SK-N-SH treated with all-trans-retinoic acid at 6 μM for 48 hours (cell line): Measurements from ENCODE around the gene FOXN3.

Experiments used
- ATAC-seq: fragments of 200-7000 bp; cut with Tn5 transposase; 3 replicates; pipeline ENCODE4 v1.9.1; 2020; ENCODE audit warnings: mild to moderate bottlenecking, moderate library complexity
- CSDC2 ChIP-seq: fragments of 250-450 bp; sonication (Bioruptor Pico); IDR thresholded peaks from 2 replicates; pipeline ENCODE4 v1.5.0; 2020; ENCODE audit warnings: mild to moderate bottlenecking, moderate library complexity
- CSRNP3 ChIP-seq: fragments of 250-450 bp; sonication (Bioruptor Pico); IDR thresholded peaks from 2 replicates; pipeline ENCODE4 v1.5.1; 2021; ENCODE audit warnings: mild to moderate bottlenecking, moderate library complexity
- GLIS3 ChIP-seq: fragments of 250-450 bp; sonication (Bioruptor Pico); IDR thresholded peaks from 2 replicates; pipeline ENCODE4 v1.5.0; 2020; ENCODE audit warnings: mild to moderate bottlenecking, moderate library complexity
- ISL1 ChIP-seq: fragments of 250-450 bp; sonication (Bioruptor Pico); IDR thresholded peaks from 2 replicates; pipeline ENCODE4 v2.1.2; 2022; ENCODE audit warnings: mild to moderate bottlenecking, moderate library complexity
- RARB ChIP-seq: fragments of 250-450 bp; sonication (Bioruptor Pico); IDR thresholded peaks from 2 replicates; pipeline ENCODE4 v1.8.0; 2021; ENCODE audit warnings: mild to moderate bottlenecking, moderate library complexity
- SNAI2 ChIP-seq: fragments of 250-450 bp; sonication (Bioruptor Pico); IDR thresholded peaks from 2 replicates; pipeline ENCODE4 v1.5.0; 2020; ENCODE audit warnings: mild to moderate bottlenecking, moderate library complexity
- TCF4 ChIP-seq: fragments of 250-450 bp; sonication (Bioruptor Pico); IDR thresholded peaks from 2 replicates; pipeline ENCODE4 v1.8.0; 2021; ENCODE audit warnings: mild to moderate bottlenecking, moderate library complexity, borderline replicate concordance
- TOX ChIP-seq: fragments of 250-450 bp; sonication (Bioruptor Pico); IDR thresholded peaks from 2 replicates; pipeline ENCODE4 v1.8.0; 2021; ENCODE audit warnings: mild to moderate bottlenecking, moderate library complexity, borderline replicate concordance
- TSHZ2 ChIP-seq: fragments of 250-450 bp; sonication (Bioruptor Pico); IDR thresholded peaks from 2 replicates; pipeline ENCODE4 v1.5.0; 2020; ENCODE audit warnings: mild to moderate bottlenecking, moderate library complexity
- ZFP30 ChIP-seq: fragments of 450-650 bp; formaldehyde crosslinking; IDR thresholded peaks from 2 replicates; pipeline ENCODE4 v1.5.0; 2022; ENCODE audit warnings: mild to moderate bottlenecking, moderate library complexity
- ZNF70 ChIP-seq: fragments of 450-650 bp; formaldehyde crosslinking; IDR thresholded peaks from 2 replicates; pipeline ENCODE4 v1.5.0; 2020; ENCODE audit warnings: mild to moderate bottlenecking, moderate library complexity
- ZNF8 ChIP-seq: fragments of 450-650 bp; formaldehyde crosslinking; IDR thresholded peaks from 2 replicates; pipeline ENCODE4 v1.5.0; 2020; ENCODE audit warnings: mild to moderate bottlenecking, moderate library complexity
- TF ChIP-seq, protein P1 (sequence below): fragments of 250-450 bp; sonication (Bioruptor Pico); IDR thresholded peaks from 2 replicates; pipeline ENCODE4 v1.8.0; 2020; ENCODE audit warnings: mild to moderate bottlenecking, moderate library complexity, borderline replicate concordance
- TF ChIP-seq, protein P2 (sequence below): fragments of 250-450 bp; sonication (Bioruptor Pico); IDR thresholded peaks from 2 replicates; pipeline ENCODE4 v1.5.1; 2020; ENCODE audit warnings: low read depth, mild to moderate bottlenecking, moderate library complexity

The FOXN3 gene

GRCh38 chr14:89284333-89285058 is 132.5 kb downstream of the FOXN3 start:
- TF ChIP-seq ZFP30 (CRISPR knock-in tag): no peak
- no peak for TF ChIP-seq ZNF8 (CRISPR knock-in tag)
- no peak for TF ChIP-seq TOX (CRISPR knock-in tag)
- TF ChIP-seq SNAI2 (CRISPR knock-in tag): no peak
- TF ChIP-seq, protein P1, sequence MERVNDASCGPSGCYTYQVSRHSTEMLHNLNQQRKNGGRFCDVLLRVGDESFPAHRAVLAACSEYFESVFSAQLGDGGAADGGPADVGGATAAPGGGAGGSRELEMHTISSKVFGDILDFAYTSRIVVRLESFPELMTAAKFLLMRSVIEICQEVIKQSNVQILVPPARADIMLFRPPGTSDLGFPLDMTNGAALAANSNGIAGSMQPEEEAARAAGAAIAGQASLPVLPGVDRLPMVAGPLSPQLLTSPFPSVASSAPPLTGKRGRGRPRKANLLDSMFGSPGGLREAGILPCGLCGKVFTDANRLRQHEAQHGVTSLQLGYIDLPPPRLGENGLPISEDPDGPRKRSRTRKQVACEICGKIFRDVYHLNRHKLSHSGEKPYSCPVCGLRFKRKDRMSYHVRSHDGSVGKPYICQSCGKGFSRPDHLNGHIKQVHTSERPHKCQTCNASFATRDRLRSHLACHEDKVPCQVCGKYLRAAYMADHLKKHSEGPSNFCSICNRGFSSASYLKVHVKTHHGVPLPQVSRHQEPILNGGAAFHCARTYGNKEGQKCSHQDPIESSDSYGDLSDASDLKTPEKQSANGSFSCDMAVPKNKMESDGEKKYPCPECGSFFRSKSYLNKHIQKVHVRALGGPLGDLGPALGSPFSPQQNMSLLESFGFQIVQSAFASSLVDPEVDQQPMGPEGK: no peak
- TF ChIP-seq ZNF70 (CRISPR knock-in tag): no peak
- TF ChIP-seq TSHZ2 (CRISPR knock-in tag): no peak
- no peak for TF ChIP-seq ISL1 (CRISPR knock-in tag)
- no peak for TF ChIP-seq CSRNP3 (CRISPR knock-in tag)
- no peak for ATAC-seq

- TF ChIP-seq CSDC2 (CRISPR knock-in tag) (no peak), TCF4 (CRISPR knock-in tag) (no peak), RARB (CRISPR knock-in tag) (no peak)
- no peak for ATAC-seq
Observed at GRCh38 chr14:89283327-89284060, 133.5 kb downstream of the FOXN3 start.

DNA sequence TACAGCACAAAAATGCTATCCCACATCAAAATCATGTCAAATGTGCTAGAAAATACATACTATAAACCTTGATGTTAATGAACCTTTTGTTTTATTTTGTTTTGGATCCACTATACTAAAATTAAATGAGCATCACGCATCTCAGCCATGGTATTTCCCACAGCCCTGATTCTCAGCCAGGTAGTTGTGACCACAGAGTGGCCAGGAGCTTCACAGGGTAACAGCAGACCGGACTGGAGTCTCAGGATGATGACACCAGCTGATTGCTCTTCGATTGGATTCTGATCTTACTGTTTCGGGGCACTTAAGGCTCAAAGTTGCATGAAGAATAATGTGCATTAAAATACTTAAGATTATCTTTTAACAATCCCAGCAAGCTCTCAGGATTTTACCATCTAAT is 134.8 kb downstream of the FOXN3 start:
- TF ChIP-seq, protein P2, sequence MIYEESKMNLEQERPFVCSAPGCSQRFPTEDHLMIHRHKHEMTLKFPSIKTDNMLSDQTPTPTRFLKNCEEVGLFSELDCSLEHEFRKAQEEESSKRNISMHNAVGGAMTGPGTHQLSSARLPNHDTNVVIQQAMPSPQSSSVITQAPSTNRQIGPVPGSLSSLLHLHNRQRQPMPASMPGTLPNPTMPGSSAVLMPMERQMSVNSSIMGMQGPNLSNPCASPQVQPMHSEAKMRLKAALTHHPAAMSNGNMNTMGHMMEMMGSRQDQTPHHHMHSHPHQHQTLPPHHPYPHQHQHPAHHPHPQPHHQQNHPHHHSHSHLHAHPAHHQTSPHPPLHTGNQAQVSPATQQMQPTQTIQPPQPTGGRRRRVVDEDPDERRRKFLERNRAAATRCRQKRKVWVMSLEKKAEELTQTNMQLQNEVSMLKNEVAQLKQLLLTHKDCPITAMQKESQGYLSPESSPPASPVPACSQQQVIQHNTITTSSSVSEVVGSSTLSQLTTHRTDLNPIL (CRISPR knock-in tag): no peak
- TF ChIP-seq ZNF70 (CRISPR knock-in tag): no peak
- TF ChIP-seq TSHZ2 (CRISPR knock-in tag): no peak
- TF ChIP-seq GLIS3 (CRISPR knock-in tag): no peak
- no peak for TF ChIP-seq CSRNP3 (CRISPR knock-in tag)
- no peak for TF ChIP-seq ISL1 (CRISPR knock-in tag)
- no peak for TF ChIP-seq ZNF8 (CRISPR knock-in tag)
- TF ChIP-seq TOX (CRISPR knock-in tag): no peak
- TF ChIP-seq SNAI2 (CRISPR knock-in tag): no peak
- ATAC-seq: no peak
